Measurements from ENCODE around the gene FOXP2. TPM values are rescaled to one million over a fixed set of nuclear protein-coding genes. Genes with fewer than 3 reads are reported as not detected.

Gene FOXP2
- total RNA-seq, 2 experiments from 2014 or later: not detected

GRCh38 chr7:114628362-114628761 lies 213.7 kb downstream of the FOXP2 start:
- H3K4me1 Mint-ChIP-seq (ENCODE audit: low read depth): no peaks in the 10 kb centered on the region
- intact Hi-C loops (cut with DNase I, micrococcal nuclease): no loop called here
- H3K36me3 ChIP-seq (ENCODE audit: insufficient read depth, low read length): no peaks in the 10 kb centered on the region
- CTCF ChIA-PET: no interaction called here
- ATAC-seq (ENCODE audit: poor library complexity) (no peak), DNase-seq (no peak)
- no peaks in the 10 kb centered on the region for H3K4me1 ChIP-seq (ENCODE audit: insufficient read depth, low read length)
- no peaks in the 10 kb centered on the region for H3K27me3 ChIP-seq (ENCODE audit: control insufficient read depth in 1 of 2, insufficient read depth in 2 of 2, low read length in 2 of 2)
- H3K4me3 Mint-ChIP-seq: no peak overlapping the region
- no peak overlapping the region for H3K27ac Mint-ChIP-seq
- H3K27me3 Mint-ChIP-seq: no peaks in the 10 kb centered on the region
- no peak for TF ChIP-seq CTCF (IDR thresholded peaks at IDR 0.05)
- H3K27ac ChIP-seq (ENCODE audit: low read depth in 1 of 2, low read length in 2 of 2): no peak overlapping the region
- no peaks in the 10 kb centered on the region for H3K36me3 Mint-ChIP-seq (ENCODE audit: low read depth)
- POLR2A ChIA-PET: no interaction called here
- H3K9me3 Mint-ChIP-seq: no peaks in the 10 kb centered on the region
- no peak overlapping the region for H3K4me3 ChIP-seq (ENCODE audit: low read length)
- no peaks in the 10 kb centered on the region for H3K9me3 ChIP-seq (ENCODE audit: control insufficient read depth in 1 of 2, insufficient read depth in 1 of 2, low read length in 2 of 2)

- Mint-ChIP-seq H3K4me1 (ENCODE audit: low read depth) (no peaks in the 10 kb centered on the region), H3K27ac (no peak overlapping the region), H3K9me3 (no peaks in the 10 kb centered on the region), H3K4me3 (no peak overlapping the region), H3K27me3 (no peaks in the 10 kb centered on the region), H3K36me3 (ENCODE audit: low read depth) (no peaks in the 10 kb centered on the region)
- ChIA-PET CTCF (no interaction called here), POLR2A (no interaction called here)
- DNase-seq (no peak), ATAC-seq (ENCODE audit: poor library complexity) (no peak)
- Histone ChIP-seq H3K4me1 (ENCODE audit: insufficient read depth, low read length) (no peaks in the 10 kb centered on the region), H3K4me3 (ENCODE audit: low read length) (no peak overlapping the region), H3K9me3 (ENCODE audit: control insufficient read depth in 1 of 2, insufficient read depth in 1 of 2, low read length in 2 of 2) (no peaks in the 10 kb centered on the region), H3K27me3 (ENCODE audit: control insufficient read depth in 1 of 2, insufficient read depth in 2 of 2, low read length in 2 of 2) (no peaks in the 10 kb centered on the region), H3K27ac (ENCODE audit: low read depth in 1 of 2, low read length in 2 of 2) (no peak overlapping the region), H3K36me3 (ENCODE audit: insufficient read depth, low read length) (no peaks in the 10 kb centered on the region)
- no peak for TF ChIP-seq CTCF (IDR thresholded peaks at IDR 0.05)
- intact Hi-C loops (cut with DNase I, micrococcal nuclease): no loop called here
Observed at GRCh38 chr7:114629762-114630161, 215.1 kb downstream of the FOXP2 start.

- TF ChIP-seq CTCF (IDR thresholded peaks at IDR 0.05): no peak
- no peak overlapping the region for H3K27ac Mint-ChIP-seq
- CTCF ChIA-PET: no interaction called here
Observed at GRCh38 chr7:114630201-114630990, 215.8 kb downstream of the FOXP2 start.

More at GRCh38 chr7:114630201-114630990, 215.8 kb downstream of the FOXP2 start:
- Histone ChIP-seq H3K4me3 (ENCODE audit: low read length) (no peak overlapping the region), H3K27ac (ENCODE audit: low read depth in 1 of 2, low read length in 2 of 2) (no peak overlapping the region), H3K4me1 (ENCODE audit: insufficient read depth, low read length) (no peaks in the 10 kb centered on the region), H3K9me3 (ENCODE audit: control insufficient read depth in 1 of 2, insufficient read depth in 1 of 2, low read length in 2 of 2) (no peaks in the 10 kb centered on the region), H3K27me3 (ENCODE audit: control insufficient read depth in 1 of 2, insufficient read depth in 2 of 2, low read length in 2 of 2) (no peaks in the 10 kb centered on the region), H3K36me3 (ENCODE audit: insufficient read depth, low read length) (no peaks in the 10 kb centered on the region)
- Mint-ChIP-seq H3K4me1 (ENCODE audit: low read depth) (no peaks in the 10 kb centered on the region), H3K4me3 (no peak overlapping the region), H3K36me3 (ENCODE audit: low read depth) (no peaks in the 10 kb centered on the region), H3K27me3 (no peaks in the 10 kb centered on the region), H3K9me3 (no peaks in the 10 kb centered on the region)
- POLR2A ChIA-PET: no interaction called here
- ATAC-seq (ENCODE audit: poor library complexity): no peak
- intact Hi-C loops (cut with DNase I, micrococcal nuclease): no loop called here
- no peak for DNase-seq

Measured in CD4-positive, alpha-beta T cell (primary cell).